Measurements from ENCODE around the gene MYL4. TPM values are rescaled to one million over a fixed set of nuclear protein-coding genes. Genes with fewer than 3 reads are reported as not detected.

Gene MYL4
- total and polyA plus RNA-seq, 10 of the 15 experiments (the other 5 are each of a cell fraction or from before 2014, with no cell fraction given) = 0.23 to 1.6 (median 0.58) TPM; not detected in 3

- TF ChIP-seq BCLAF1 (IDR thresholded peaks at IDR 0.05) (no peak), NBN (IDR thresholded peaks at IDR 0.05) (peak; percentile 93), RELB (IDR thresholded peaks at IDR 0.05; ENCODE audit: low read depth) (peak; percentile 67), ZNF274 (IDR thresholded peaks at IDR 0.05; ENCODE audit: insufficient read depth, insufficient read length) (no peak), ZBTB4 (CRISPR knock-in tag; IDR thresholded peaks at IDR 0.05) (no peak), ZBTB11 (CRISPR knock-in tag; IDR thresholded peaks at IDR 0.05) (no peak), ZZZ3 (IDR thresholded peaks at IDR 0.05; ENCODE audit: control insufficient read depth, insufficient read length, low read depth) (no peak), ZNF592 (IDR thresholded peaks at IDR 0.05) (no peak), ZNF622 (IDR thresholded peaks at IDR 0.05) (no peak), IRF3 (IDR thresholded peaks at IDR 0.05) (no peak), NFXL1 (IDR thresholded peaks at IDR 0.05; ENCODE audit: borderline replicate concordance) (no peak), RCOR1 (conservative IDR thresholded peaks at IDR 0.05; ENCODE audit: low read depth, low read length) (no peak), KDM1A (IDR thresholded peaks at IDR 0.05; ENCODE audit: borderline replicate concordance) (no peak)
Measured at GRCh38 chr17:47192554-47192953, 16.6 kb upstream of the MYL4 start (continued).

Data from GM12878 (cell line).